GOT3 (cell line): ENCODE data around the gene RILPL2.
"Not testable (repeated sequence)": the region's sequence is repeated elsewhere in the genome, so short reads cannot be mapped to it uniquely, and the experiment has no call there.

Experiments
- DNase-seq: peaks from one replicate; lab custom pipeline; 2025; ENCODE audit warnings: mixed read lengths; lab: John Stamatoyannopoulos, UW

RILPL2 gene, protein sequence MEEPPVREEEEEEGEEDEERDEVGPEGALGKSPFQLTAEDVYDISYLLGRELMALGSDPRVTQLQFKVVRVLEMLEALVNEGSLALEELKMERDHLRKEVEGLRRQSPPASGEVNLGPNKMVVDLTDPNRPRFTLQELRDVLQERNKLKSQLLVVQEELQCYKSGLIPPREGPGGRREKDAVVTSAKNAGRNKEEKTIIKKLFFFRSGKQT

GRCh38 chr12:123436017-123436964, at the start of gene RILPL2:
Gene RILPL2 (minus strand): TSS chr12:123436684. CDS start chr12:123436420, 264 bp downstream.
- peak; percentile 63 for DNase-seq

DNA sequence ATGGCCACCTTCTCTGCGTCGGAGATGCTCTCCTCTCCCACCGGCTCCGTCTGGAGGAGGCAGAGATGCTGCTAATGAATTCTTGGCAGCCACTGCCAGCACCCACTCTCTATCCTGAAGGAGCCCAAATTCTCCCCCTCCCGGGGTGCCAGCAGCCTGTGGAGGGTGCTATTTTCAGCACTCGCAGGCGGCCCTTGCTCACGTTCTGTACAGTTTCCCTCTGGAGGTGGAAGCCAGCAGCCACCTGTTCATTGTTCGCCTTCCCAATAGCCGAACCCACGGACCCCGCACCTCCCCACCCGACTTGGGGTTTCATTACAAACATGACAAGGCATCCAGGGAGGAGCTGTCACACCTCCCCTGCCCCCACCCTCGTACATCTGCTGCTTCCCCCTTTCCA, 49.3 kb upstream of the RILPL2 start:
- DNase-seq: no peak

GRCh38 chr12:123483602-123484248, 47.2 kb upstream of the RILPL2 start:
- no peak for DNase-seq

DNA sequence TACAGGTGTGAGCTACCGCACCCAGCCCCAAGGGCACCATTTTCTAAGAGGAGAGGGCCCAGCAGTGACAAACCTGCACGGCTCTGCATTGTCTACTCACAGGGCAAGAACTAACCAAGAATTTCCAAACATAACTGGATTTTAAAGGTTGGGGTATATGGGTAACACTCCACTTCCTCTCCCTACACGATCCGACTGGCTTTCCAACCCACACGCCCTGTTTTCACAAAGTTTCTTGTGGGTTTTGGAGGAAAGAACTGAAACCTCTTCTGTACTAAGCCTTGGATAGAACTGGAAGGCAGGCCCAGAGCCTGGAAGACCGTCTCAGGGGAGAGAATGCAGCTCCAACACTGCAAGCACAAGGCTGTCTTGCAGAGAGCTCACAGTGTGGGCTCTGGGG, 46.4 kb upstream of the RILPL2 start:
- no peak for DNase-seq

DNA sequence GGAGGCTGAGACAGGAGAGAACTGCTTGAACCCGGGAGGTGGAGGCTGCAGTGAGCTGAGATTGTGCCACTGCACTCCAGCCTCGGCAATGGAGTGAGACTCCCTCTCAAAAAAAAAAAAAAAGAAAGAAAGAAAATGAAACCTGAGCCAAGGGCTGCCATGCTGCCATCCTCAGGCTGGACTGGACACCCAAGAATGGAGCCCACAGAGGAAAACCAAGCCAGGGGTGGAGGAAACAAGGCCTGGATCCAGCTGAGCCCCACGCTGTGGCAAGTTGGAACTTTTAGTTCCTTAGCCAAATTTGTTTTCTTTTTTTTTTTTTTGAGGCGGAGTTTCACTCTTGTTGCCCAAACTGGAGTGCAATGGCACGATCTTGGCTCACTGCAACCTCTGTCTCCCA, 44.8 kb upstream of the RILPL2 start:
- DNase-seq: not testable (repeated sequence)

- DNase-seq: no peak
These were observed 43.1 kb upstream of the RILPL2 start for GRCh38 chr12:123479442-123480180.

GRCh38 chr12:123478762-123479161, 42.3 kb upstream of the RILPL2 start:
- DNase-seq: no peak

DNA sequence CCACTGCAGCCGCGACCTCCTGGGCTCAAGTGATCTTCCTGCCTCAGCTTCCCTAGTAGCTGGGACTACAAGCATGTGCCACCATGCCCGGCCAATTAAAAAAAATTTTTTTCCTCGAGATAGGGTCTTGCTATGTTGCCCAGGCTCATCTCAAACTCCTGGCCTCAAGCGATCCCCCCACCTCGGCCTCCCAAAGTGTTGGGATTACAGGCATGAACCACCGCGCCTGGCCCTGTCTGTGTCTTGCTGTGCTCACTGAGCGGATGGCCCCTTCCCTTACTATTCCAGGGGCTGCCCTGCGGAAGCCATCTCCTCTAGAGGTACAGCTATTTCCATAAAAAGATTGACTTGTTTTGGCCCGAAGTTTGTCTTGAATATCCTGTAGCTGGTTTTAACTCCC, 41.6 kb upstream of the RILPL2 start:
- no peak for DNase-seq

DNA sequence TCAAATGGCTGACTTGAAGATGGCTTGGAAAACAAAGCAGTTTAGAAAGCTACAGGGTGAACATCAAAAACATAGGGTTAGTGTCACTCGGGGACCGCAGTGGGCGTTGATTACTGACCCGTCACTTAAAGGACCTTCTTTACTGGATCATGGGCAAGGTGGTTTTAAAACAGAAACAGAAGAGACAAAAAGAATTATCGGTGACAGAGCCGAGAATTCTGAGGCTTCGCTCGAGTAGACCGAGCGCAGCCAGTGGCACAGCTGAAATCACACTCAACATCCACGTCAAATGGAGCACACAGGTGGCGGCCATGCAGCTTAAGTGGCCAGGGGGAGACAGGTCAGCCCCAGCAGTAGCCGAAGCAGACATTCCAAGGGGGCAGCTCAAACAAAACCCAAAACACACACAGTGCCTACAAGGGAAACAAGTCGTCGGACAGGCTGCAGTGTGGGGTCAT, 38.8 kb upstream of the RILPL2 start:
- DNase-seq: no peak

GRCh38 chr12:123474485-123475245, 38.2 kb upstream of the RILPL2 start:
- no peak for DNase-seq

- DNase-seq: no peak
These were observed 36.0 kb upstream of the RILPL2 start for GRCh38 chr12:123472438-123472849.

- no peak for DNase-seq
These were observed 35.0 kb upstream of the RILPL2 start for GRCh38 chr12:123471374-123472068.

DNA sequence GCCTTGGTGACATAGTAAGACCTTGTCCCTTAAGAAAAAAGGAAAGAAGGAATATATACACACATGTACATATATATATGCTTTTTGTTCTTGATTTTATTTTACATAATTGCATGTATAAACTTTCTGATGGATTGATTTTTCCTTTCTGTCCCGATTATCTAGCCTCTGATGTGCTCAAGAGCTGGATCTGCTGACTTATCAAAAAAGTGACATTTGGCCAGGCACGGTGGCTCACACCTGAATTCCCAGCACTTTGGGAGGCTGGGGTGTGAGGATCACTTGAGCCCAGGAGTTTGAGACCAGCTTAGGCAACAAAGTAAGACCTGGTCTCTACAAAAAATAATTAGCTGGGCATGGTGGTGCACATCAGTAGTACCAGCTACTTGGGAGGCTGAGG, 33.5 kb upstream of the RILPL2 start:
- DNase-seq: no peak

- no peak for DNase-seq
These were observed 32.3 kb upstream of the RILPL2 start for GRCh38 chr12:123468786-123469185.

GRCh38 chr12:123465084-123465483, 28.6 kb upstream of the RILPL2 start:
- no peak for DNase-seq

DNA sequence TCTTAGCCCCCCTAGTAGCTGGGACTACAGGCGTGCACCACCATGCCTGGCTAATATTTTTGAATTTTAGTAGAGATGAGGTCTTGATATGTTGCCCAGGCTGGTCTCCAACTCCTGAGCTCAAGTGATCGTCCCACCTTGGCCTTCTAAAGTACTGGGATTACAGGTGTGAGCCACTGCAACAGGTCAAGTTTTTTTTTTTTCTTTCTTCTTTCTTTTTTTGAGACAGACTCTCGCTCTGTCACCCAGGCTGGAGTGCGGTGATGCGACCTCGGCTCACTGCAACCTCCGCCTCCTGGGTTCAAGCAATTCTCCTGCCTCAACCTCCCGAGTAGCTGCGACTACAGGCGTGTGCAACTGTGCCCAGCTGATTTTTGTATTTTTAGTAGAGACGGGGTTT, 26.7 kb upstream of the RILPL2 start:
- not testable (repeated sequence) for DNase-seq

DNA sequence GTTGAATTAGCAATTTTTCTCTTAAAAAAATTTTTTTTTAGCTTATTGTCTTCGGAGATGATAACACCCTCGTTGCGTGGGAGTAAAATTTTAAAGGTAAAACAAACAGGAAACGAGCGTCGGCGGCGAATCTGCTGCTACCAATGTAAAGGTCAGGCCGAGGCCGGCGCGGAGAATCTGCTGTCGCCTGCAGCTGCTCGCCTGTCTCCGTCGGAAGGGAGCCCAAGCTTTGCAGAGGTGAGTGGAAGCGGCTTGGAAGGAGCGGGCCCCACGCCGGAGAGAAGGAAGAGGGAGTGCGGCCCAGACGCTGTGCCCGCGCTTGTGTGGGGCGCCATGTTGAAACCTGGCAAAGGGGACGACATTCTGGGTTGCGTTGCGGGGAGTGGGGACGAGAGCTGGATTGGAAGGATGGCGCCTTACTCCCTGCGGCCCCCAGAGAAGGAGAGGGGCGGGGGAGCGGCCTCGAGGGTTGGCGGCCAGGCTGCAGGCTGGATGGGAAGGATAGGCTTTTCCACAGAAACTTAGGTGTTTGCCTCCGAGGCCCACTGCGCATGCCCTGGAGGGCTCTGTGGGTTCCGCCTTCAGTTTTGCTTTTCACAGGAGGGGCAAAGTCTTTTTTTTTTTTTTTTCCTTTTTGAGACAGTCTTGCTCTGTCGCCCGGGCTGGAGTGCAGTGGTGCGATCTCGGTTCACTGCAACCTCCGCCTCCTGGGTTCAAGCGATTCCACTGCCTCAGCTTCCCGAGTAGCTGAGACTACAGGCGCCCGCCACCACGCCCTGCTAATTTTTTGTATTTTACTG, 21.7 kb upstream of the RILPL2 start, which contains the start of gene SNRNP35:
SNRNP35 (plus strand) TSS at position 160 of the 800 bp plus-strand sequence. CDS start 7,402 bp downstream, outside the sequence.
- peak; percentile 65 for DNase-seq

DNA sequence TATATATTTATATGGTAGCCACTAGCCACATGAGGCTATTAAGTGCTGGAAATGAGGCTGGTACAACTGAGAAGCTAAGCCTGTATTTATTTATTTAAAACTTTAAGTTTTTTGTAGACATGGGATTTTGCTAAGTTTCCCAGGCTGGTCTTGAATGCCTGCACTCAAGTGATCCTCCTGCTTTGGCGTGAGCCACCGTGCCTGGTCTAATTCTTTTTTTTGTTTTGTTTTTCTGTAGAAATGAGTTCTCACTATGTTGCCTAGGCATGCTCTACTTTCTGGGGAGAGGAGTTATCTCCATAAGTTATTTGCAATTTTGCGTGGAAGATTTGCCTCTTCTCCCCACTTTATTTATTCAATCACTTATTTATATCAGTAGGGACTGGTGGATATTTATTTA, 16.7 kb upstream of the RILPL2 start:
- no peak for DNase-seq

DNA sequence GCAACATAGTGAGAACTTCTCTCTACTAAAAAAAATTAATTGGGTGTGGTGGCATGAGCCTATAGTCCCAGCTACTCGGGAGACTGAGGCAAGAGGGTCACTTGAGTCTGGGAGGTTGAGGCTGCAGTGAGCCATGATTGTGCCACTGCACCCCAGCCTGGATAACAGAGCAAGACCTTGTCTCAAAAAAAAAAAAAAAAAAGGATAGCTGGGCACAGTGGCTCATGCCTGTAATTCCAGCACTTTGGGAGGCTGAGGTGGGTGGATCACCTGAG, 15.7 kb upstream of the RILPL2 start:
- DNase-seq: not testable (repeated sequence)

- DNase-seq: no peak
These were observed 14.2 kb upstream of the RILPL2 start for GRCh38 chr12:123450636-123451035.
